Osteocyte (in vitro differentiated cells): ENCODE measurements around the gene TMEM39A. TPM values are rescaled to one million over a fixed set of nuclear protein-coding genes. Genes with fewer than 3 reads are reported as not detected.
A peak's percentile ranks its signal among the peaks of the same experiment; 100 is the strongest.

Experiments
- DNase-seq: peaks from one replicate; pipeline ENCODE4 v3.0.0; 2021; ENCODE audit warnings: mixed read lengths; ENCODE audit not compliant: unreplicated experiment; ENCODE audit errors: extremely low spot score
- H3K27ac Mint-ChIP-seq: one replicate; pipeline ENCODE4 v1.8.0; 2021; ENCODE audit warnings: mild to moderate bottlenecking, mixed read lengths; ENCODE audit not compliant: unreplicated experiment
- H3K27me3 Mint-ChIP-seq: one replicate; pipeline ENCODE4 v1.8.0; 2021; ENCODE audit warnings: mixed read lengths; ENCODE audit not compliant: unreplicated experiment
- H3K36me3 Mint-ChIP-seq: one replicate; pipeline ENCODE4 v1.8.0; 2021; ENCODE audit warnings: mixed read lengths; ENCODE audit not compliant: unreplicated experiment
- H3K4me1 Mint-ChIP-seq: one replicate; pipeline ENCODE4 v1.8.0; 2021; ENCODE audit warnings: mixed read lengths; ENCODE audit not compliant: unreplicated experiment
- H3K4me3 Mint-ChIP-seq: one replicate; pipeline ENCODE4 v1.8.0; 2021; ENCODE audit warnings: mild to moderate bottlenecking, moderate library complexity, mixed read lengths; ENCODE audit not compliant: unreplicated experiment
- H3K9me3 Mint-ChIP-seq: one replicate; pipeline ENCODE4 v1.8.0; 2021; ENCODE audit warnings: mixed read lengths; ENCODE audit not compliant: unreplicated experiment
- CTCF ChIP-seq: fragments of 200-600 bp; sonication (generic); IDR thresholded peaks from 2 replicates; pipeline ENCODE4 v1.5.0; 2021; ENCODE audit warnings: antibody characterized with exemption, mild to moderate bottlenecking, moderate library complexity
- total RNA-seq: library from RNA; stranded (reverse); gene quantifications from 2 replicates; pipeline ENCODE4 v1.2.1, GENCODE V29; 2021

TMEM39A gene
- total RNA-seq, 1 donor from 2014 or later: 51.5 TPM

GRCh38 chr3:119403201-119403600 is 60.2 kb downstream of the TMEM39A start:
- Mint-ChIP-seq H3K27me3 (no peaks in the 10 kb centered on the region), H3K4me3 (no peak overlapping the region), H3K4me1 (peaks cover 5% of the 10 kb centered on the region), H3K27ac (peak overlapping the region; percentile 54), H3K9me3 (no peaks in the 10 kb centered on the region), H3K36me3 (peaks cover 50% of the 10 kb centered on the region)
- TF ChIP-seq CTCF: no peak
- DNase-seq: no peak

- Mint-ChIP-seq H3K9me3 (no peaks in the 10 kb centered on the region), H3K4me1 (peaks cover 5% of the 10 kb centered on the region), H3K27me3 (no peaks in the 10 kb centered on the region), H3K27ac (peak overlapping the region; percentile 54), H3K4me3 (no peak overlapping the region), H3K36me3 (peaks cover 50% of the 10 kb centered on the region)
- no peak for TF ChIP-seq CTCF
- no peak for DNase-seq
These were observed 60.6 kb downstream of the TMEM39A start for GRCh38 chr3:119402791-119403190.

- TF ChIP-seq CTCF: no peak
These were observed 61.6 kb downstream of the TMEM39A start for GRCh38 chr3:119401503-119402440.

GRCh38 chr3:119401069-119401468 is 62.3 kb downstream of the TMEM39A start:
- no peak overlapping the region for H3K27ac Mint-ChIP-seq
- H3K4me3 Mint-ChIP-seq: no peak overlapping the region
- DNase-seq: no peak
- no peak for TF ChIP-seq CTCF
- H3K27me3 Mint-ChIP-seq: no peaks in the 10 kb centered on the region
- peaks cover 5% of the 10 kb centered on the region for H3K4me1 Mint-ChIP-seq
- no peaks in the 10 kb centered on the region for H3K9me3 Mint-ChIP-seq
- H3K36me3 Mint-ChIP-seq: peaks cover 57% of the 10 kb centered on the region

More at GRCh38 chr3:119401503-119402440, 61.6 kb downstream of the TMEM39A start:
- no peak overlapping the region for H3K4me3 Mint-ChIP-seq
- H3K36me3 Mint-ChIP-seq: peaks cover 50% of the 10 kb centered on the region
- H3K27me3 Mint-ChIP-seq: no peaks in the 10 kb centered on the region
- H3K27ac Mint-ChIP-seq: no peak overlapping the region
- H3K9me3 Mint-ChIP-seq: no peaks in the 10 kb centered on the region
- no peak for DNase-seq
- H3K4me1 Mint-ChIP-seq: peaks cover 5% of the 10 kb centered on the region

- Mint-ChIP-seq H3K4me3 (no peak overlapping the region), H3K27ac (no peak overlapping the region), H3K27me3 (no peaks in the 10 kb centered on the region), H3K4me1 (peaks cover 5% of the 10 kb centered on the region), H3K36me3 (peaks cover 58% of the 10 kb centered on the region), H3K9me3 (no peaks in the 10 kb centered on the region)
- DNase-seq: no peak
- no peak for TF ChIP-seq CTCF
These were observed 62.9 kb downstream of the TMEM39A start for GRCh38 chr3:119400466-119400865.
